ENCODE data around the gene PSMA2.
"Not testable (repeated sequence)": the region's sequence is repeated elsewhere in the genome, so short reads cannot be mapped to it uniquely, and the experiment has no call there.

Gene PSMA2

GRCh38 chr7:42900842-42901241 lies 31.1 kb downstream of the PSMA2 start:
- DNase-seq = no peak

GRCh38 chr7:42893346-42894240 lies 38.4 kb downstream of the PSMA2 start:
- DNase-seq = peak; percentile 87

GRCh38 chr7:42886893-42887505 lies 45.0 kb downstream of the PSMA2 start:
- DNase-seq = no peak

GRCh38 chr7:42886129-42886528 lies 45.8 kb downstream of the PSMA2 start:
- no peak for DNase-seq

- DNase-seq = not testable (repeated sequence)
Measured at GRCh38 chr7:42885183-42885582, 46.8 kb downstream of the PSMA2 start.

GRCh38 chr7:42883950-42884349 lies 48.0 kb downstream of the PSMA2 start:
- DNase-seq = no peak

GRCh38 chr7:42880392-42880791 lies 51.6 kb downstream of the PSMA2 start:
- DNase-seq = no peak

GRCh38 chr7:42878303-42878702 lies 53.7 kb downstream of the PSMA2 start:
- no peak for DNase-seq

- no peak for DNase-seq
Measured at GRCh38 chr7:42877862-42878261, 54.1 kb downstream of the PSMA2 start.

- DNase-seq = no peak
Measured at GRCh38 chr7:42876182-42877068, 55.5 kb downstream of the PSMA2 start.

GRCh38 chr7:42869131-42870020 lies 62.6 kb downstream of the PSMA2 start:
- DNase-seq = no peak

GRCh38 chr7:42868480-42868879 lies 63.5 kb downstream of the PSMA2 start:
- no peak for DNase-seq

All from NCI-H187 treated with DMSO at 0.1 percent for 48 hours (cell line).